Subcutaneous adipose tissue (tissue), 4 donors: Measurements from ENCODE around the gene ZBTB42. TPM values are rescaled to one million over a fixed set of nuclear protein-coding genes. Genes with fewer than 3 reads are reported as not detected.

Experiments used
- CTCF ChIP-seq: fragments of 450-650 bp; IDR thresholded peaks from one replicate; pipeline ENCODE4 v1.5.1; 2016; ENCODE audit warnings: low read depth, mild to moderate bottlenecking, control low read depth, antibody characterized with exemption, moderate library complexity
- total RNA-seq, 4 donors: library from RNA; depleted of rRNA; stranded (reverse); fragments of >200 nt; gene quantifications; one replicate each; pipeline ENCODE4 v1.1.0, GENCODE V29; 2016

The ZBTB42 gene
- total RNA-seq, 4 donors from 2014 or later, result 1.5 to 18.1 (median 3.1) TPM

GRCh38 chr14:104826861-104827176 is 25.9 kb downstream of the ZBTB42 start:
- TF ChIP-seq CTCF, result no peak

- TF ChIP-seq CTCF, result no peak
Observed at GRCh38 chr14:104827177-104828055, 26.5 kb downstream of the ZBTB42 start.

- no peak for TF ChIP-seq CTCF
Observed at GRCh38 chr14:104830781-104831180, 29.9 kb downstream of the ZBTB42 start.

GRCh38 chr14:104841730-104842129 is 40.8 kb downstream of the ZBTB42 start:
- TF ChIP-seq CTCF, result no peak

- TF ChIP-seq CTCF, result no peak
Observed at GRCh38 chr14:104843006-104843405, 42.1 kb downstream of the ZBTB42 start.

GRCh38 chr14:104843442-104844305 is 42.8 kb downstream of the ZBTB42 start:
- no peak for TF ChIP-seq CTCF
